ENCODE data around the gene ANKRD6. TPM values are rescaled to one million over a fixed set of nuclear protein-coding genes. Genes with fewer than 3 reads are reported as not detected.

Gene ANKRD6
- total RNA-seq, 1 experiment from 2014 or later, result 5.6 TPM

DNA sequence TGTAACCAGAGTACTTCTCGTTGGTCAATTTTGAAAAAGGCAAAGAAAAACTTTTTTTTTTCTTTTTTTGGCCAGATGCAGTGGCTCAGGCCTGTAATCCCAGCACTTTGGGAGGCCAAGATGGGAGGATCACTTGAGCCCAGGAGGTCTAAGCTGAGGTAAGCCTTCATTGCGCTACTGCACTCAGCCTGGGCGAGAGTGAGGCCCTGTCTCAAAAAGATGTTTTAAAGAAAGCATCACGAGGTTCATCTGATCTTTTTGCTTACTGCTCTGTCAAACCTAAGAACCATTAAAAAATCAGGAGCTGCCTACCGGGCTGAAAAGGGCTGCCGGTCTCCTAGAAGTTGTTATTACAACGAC, 205.0 kb downstream of the ANKRD6 start:
- Mint-ChIP-seq H3K27me3 (ENCODE audit: low read depth) (no peaks in the 10 kb centered on the region), H3K9me3 (no peaks in the 10 kb centered on the region; a peak in 1 of 5 replicates), H3K4me3 (peak overlapping the region; percentile 79 to 93), H3K27ac (peak overlapping the region; percentile 81 to 99 (median 87); a peak in 5 of 7 replicates), H3K36me3 (ENCODE audit: insufficient read depth in 1 of 3, low read depth in 3 of 3) (peaks cover 14 to 43% (median 30%) of the 10 kb centered on the region in 3 experiments), H3K4me1 (peaks cover 14% of the 10 kb centered on the region in 2 experiments)
- DNase-seq, result no peak
- TF ChIP-seq CTCF (conservative IDR thresholded peaks at IDR 0.05), result no peak
- no peak overlapping the region for H2AFZ ChIP-seq (ENCODE audit: low read length)
- peak overlapping the region; percentile 64 for H3K9ac ChIP-seq (ENCODE audit: extremely low read depth, insufficient read length, low read length)
- no peaks in the 10 kb centered on the region for H3K79me2 ChIP-seq (ENCODE audit: insufficient read depth, low read length)
- H2BK120ac ChIP-seq (ENCODE audit: low read depth, low read length, poor library complexity, severe bottlenecking), result no peak overlapping the region
- H3K9me3 ChIP-seq (ENCODE audit: control insufficient read depth, low read depth, low read length), result no peaks in the 10 kb centered on the region
- H2AK5ac ChIP-seq (ENCODE audit: insufficient read length, low read length), result no peak overlapping the region
- peak overlapping the region; percentile 82 for H3K4me2 ChIP-seq (ENCODE audit: insufficient read depth, insufficient read length, low read length)
- no peak overlapping the region for H3T11ph ChIP-seq (ENCODE audit: low read length)
- H3K56ac ChIP-seq (ENCODE audit: insufficient read length, low read depth, low read length), result no peak overlapping the region
- H4K91ac ChIP-seq (ENCODE audit: insufficient read length, low read depth, low read length), result no peak overlapping the region
- H3K4ac ChIP-seq (ENCODE audit: low read depth, low read length), result no peak overlapping the region
- no peak overlapping the region for H4K8ac ChIP-seq (replicated peaks; ENCODE audit: insufficient read length, low read depth, low read length)
- no CpG with 5 or more reads among the region's 7 CpGs for WGBS (ENCODE audit: extremely low coverage, insufficient read length, low lambda C conversion rate)
- no peak overlapping the region for H3K23ac ChIP-seq (ENCODE audit: insufficient read length, low read depth, low read length)
- H3K4me1 ChIP-seq (ENCODE audit: insufficient read depth, low read length), result no peaks in the 10 kb centered on the region
- no peaks in the 10 kb centered on the region for H3K27me3 ChIP-seq (ENCODE audit: insufficient read depth, low read length)
- H3K23me2 ChIP-seq (ENCODE audit: insufficient read length, low read depth, low read length, poor library complexity, severe bottlenecking), result no peaks in the 10 kb centered on the region
- H2BK5ac ChIP-seq (ENCODE audit: insufficient read length, low read length), result no peak overlapping the region
- H2BK12ac ChIP-seq (ENCODE audit: insufficient read length, low read depth, low read length), result no peak overlapping the region
- H3K79me1 ChIP-seq (ENCODE audit: insufficient read depth, low read depth, low read length, poor library complexity, severe bottlenecking), result no peaks in the 10 kb centered on the region
- no peak overlapping the region for H4K5ac ChIP-seq (ENCODE audit: insufficient read length, low read depth, low read length)
- no peak overlapping the region for H2BK15ac ChIP-seq (ENCODE audit: low read depth, low read length)
- H3K18ac ChIP-seq (ENCODE audit: insufficient read length, low read depth, low read length), result no peak overlapping the region
- no peak overlapping the region for H3K27ac ChIP-seq (ENCODE audit: insufficient read length, low read depth, low read length)
- H3K14ac ChIP-seq (ENCODE audit: insufficient read depth, low read length), result no peak overlapping the region
- no peaks in the 10 kb centered on the region for H4K20me1 ChIP-seq (ENCODE audit: control insufficient read depth, insufficient read depth, insufficient read length)
- no peak overlapping the region for H2BK20ac ChIP-seq (ENCODE audit: low read depth, low read length, poor library complexity, severe bottlenecking)
